Keratinocyte (primary cell): ENCODE measurements around the gene RGS6.

Experiments used
- EZH2 ChIP-seq: IDR thresholded peaks from one replicate; pipeline ENCODE4 v1.6.1; 2012; ENCODE audit warnings: inconsistent platforms, mild to moderate bottlenecking, low read length, moderate library complexity
- TF ChIP-seq, protein P1 (sequence below), 3 experiments: IDR thresholded peaks in 1 of 3; conservative IDR thresholded peaks in 1 of 3; optimal IDR thresholded peaks in 1 of 3; 2 replicates in 2 of 3; 3 replicates in 1 of 3; pipeline versions ENCODE3 to v1.5.1; 2011; ENCODE audit warnings: low read length in 3 of 3, mild to moderate bottlenecking in 3 of 3, moderate library complexity in 2 of 3, control low read depth in 1 of 3, inconsistent platforms in 1 of 3; ENCODE audit not compliant: insufficient read depth in 2 of 3; ENCODE audit errors: extremely low read depth in 1 of 3

DNA sequence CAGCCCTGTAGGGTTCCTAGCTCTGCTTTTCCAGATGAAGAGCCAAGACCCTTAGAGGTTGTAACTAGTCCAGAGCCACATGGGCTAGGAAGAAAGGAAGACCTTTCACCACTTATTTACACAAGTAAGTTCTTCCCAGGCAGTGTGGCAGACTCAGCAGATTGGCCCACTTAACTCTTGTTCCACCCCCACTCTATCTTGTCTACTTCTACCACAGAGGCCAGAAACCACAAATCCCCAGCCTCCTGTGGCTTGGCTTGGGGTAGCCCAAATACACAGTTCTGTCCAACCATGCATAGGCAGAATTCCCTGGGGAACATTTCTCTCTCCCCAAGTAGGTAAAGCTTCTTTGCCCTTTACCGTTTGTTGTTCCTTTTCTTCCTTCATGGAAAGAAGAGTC, 383.5 kb downstream of the RGS6 start:
- TF ChIP-seq EZH2 = no peak
- TF ChIP-seq, protein P1, sequence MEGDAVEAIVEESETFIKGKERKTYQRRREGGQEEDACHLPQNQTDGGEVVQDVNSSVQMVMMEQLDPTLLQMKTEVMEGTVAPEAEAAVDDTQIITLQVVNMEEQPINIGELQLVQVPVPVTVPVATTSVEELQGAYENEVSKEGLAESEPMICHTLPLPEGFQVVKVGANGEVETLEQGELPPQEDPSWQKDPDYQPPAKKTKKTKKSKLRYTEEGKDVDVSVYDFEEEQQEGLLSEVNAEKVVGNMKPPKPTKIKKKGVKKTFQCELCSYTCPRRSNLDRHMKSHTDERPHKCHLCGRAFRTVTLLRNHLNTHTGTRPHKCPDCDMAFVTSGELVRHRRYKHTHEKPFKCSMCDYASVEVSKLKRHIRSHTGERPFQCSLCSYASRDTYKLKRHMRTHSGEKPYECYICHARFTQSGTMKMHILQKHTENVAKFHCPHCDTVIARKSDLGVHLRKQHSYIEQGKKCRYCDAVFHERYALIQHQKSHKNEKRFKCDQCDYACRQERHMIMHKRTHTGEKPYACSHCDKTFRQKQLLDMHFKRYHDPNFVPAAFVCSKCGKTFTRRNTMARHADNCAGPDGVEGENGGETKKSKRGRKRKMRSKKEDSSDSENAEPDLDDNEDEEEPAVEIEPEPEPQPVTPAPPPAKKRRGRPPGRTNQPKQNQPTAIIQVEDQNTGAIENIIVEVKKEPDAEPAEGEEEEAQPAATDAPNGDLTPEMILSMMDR (optimal IDR thresholded peaks at IDR 0.05 in 1 of 3, IDR thresholded peaks at IDR 0.05 in 1 of 3, conservative IDR thresholded peaks at IDR 0.05 in 1 of 3; ENCODE audit: extremely low read depth in 1 of 3, insufficient read depth in 2 of 3, low read length in 3 of 3) = no peak
